ENCODE data around the gene NHERF2. TPM values are rescaled to one million over a fixed set of nuclear protein-coding genes. Genes with fewer than 3 reads are reported as not detected.

The NHERF2 gene
- total and polyA plus RNA-seq, 9 of the 15 experiments (the other 6 are each of a cell fraction or from before 2014, with no cell fraction given): 0.15 to 42.0 (median 12.5) TPM

DNA sequence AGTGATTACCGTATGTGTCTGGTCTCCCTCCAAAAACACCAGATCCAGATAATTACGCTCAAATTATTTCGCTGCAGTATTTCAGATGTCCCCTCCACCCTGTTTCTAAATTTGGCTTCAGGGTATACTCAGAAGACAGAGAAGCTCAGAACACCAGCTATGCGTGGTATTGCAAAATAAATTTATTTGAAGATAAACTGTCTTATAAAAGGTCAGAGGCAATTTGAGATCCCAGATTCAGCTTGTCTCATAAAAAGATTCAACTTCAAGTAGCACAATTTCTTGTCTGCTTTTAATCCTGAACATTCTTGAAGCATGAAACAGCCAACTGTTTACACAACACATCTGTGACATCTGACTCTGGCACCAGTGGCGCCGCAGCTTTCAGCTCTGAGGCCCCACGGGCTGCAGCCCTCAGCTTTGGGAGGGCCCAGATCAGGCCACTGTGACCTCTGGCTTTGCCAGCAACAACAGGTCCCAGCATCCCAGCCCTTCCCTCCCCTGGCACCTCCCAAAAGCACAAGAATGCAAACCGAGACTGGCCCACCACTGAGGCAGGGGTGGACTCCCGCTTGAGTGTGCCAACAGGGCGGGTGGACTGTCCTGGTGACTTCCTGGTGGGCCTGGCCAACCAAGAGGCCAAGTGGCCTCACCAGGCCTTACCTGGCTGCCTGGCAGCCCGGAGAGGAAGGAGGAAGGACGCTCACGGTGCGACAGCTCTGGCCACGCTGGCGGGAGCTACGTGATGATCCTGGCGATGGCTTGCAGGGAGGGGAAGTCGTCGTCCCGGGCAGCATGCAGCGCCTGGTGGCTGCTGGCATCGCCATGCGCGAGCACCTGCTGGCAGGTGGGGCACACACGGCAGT, 29.0 kb upstream of the NHERF2 start:
- H3K9me3 ChIP-seq (replicated peaks; ENCODE audit: control insufficient read depth, insufficient read depth, low read depth, low read length): no peaks in the 10 kb centered on the region
- H3K9ac ChIP-seq (ENCODE audit: insufficient read depth in 1 of 2, low read depth in 2 of 2, low read length in 2 of 2): peak overlapping the region in 1 of 2 experiments; percentile 13; a peak in 1 of 4 replicates
- H3K27me3 ChIP-seq (ENCODE audit: control insufficient read depth in 2 of 2, insufficient read depth in 2 of 2, low read length in 2 of 2): no peaks in the 10 kb centered on the region
- H3K79me2 ChIP-seq (ENCODE audit: control insufficient read depth, insufficient read depth, low read length): peaks cover 31% of the 10 kb centered on the region
- no peak for DNase-seq (ENCODE audit: extremely low read depth in 1 of 4, low spot score in 3 of 4)
- WGBS (ENCODE audit: insufficient coverage, low coverage, missing lambda C conversion rate): 92% methylated on average over 23 of the region's 26 CpGs
- no peaks in the 10 kb centered on the region; the same call in none of the 2 replicates for H4K20me1 ChIP-seq (replicated peaks; ENCODE audit: control insufficient read depth, insufficient read depth, low read length)
- no peak for FAIRE-seq
- peak; percentile 43 for TF ChIP-seq RBFOX2 (IDR thresholded peaks at IDR 0.05; ENCODE audit: low read depth, low read length)
- TF ChIP-seq, protein P1, sequence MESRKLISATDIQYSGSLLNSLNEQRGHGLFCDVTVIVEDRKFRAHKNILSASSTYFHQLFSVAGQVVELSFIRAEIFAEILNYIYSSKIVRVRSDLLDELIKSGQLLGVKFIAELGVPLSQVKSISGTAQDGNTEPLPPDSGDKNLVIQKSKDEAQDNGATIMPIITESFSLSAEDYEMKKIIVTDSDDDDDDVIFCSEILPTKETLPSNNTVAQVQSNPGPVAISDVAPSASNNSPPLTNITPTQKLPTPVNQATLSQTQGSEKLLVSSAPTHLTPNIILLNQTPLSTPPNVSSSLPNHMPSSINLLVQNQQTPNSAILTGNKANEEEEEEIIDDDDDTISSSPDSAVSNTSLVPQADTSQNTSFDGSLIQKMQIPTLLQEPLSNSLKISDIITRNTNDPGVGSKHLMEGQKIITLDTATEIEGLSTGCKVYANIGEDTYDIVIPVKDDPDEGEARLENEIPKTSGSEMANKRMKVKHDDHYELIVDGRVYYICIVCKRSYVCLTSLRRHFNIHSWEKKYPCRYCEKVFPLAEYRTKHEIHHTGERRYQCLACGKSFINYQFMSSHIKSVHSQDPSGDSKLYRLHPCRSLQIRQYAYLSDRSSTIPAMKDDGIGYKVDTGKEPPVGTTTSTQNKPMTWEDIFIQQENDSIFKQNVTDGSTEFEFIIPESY (CRISPR knock-in tag; IDR thresholded peaks at IDR 0.05): 0 out of 2 replicates have a peak, but pooled peaks have one; percentile 42
- TF ChIP-seq, protein P2, sequence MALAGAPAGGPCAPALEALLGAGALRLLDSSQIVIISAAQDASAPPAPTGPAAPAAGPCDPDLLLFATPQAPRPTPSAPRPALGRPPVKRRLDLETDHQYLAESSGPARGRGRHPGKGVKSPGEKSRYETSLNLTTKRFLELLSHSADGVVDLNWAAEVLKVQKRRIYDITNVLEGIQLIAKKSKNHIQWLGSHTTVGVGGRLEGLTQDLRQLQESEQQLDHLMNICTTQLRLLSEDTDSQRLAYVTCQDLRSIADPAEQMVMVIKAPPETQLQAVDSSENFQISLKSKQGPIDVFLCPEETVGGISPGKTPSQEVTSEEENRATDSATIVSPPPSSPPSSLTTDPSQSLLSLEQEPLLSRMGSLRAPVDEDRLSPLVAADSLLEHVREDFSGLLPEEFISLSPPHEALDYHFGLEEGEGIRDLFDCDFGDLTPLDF (CRISPR knock-in tag; IDR thresholded peaks at IDR 0.05): no peak
- TF ChIP-seq, protein P3, sequence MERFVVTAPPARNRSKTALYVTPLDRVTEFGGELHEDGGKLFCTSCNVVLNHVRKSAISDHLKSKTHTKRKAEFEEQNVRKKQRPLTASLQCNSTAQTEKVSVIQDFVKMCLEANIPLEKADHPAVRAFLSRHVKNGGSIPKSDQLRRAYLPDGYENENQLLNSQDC (CRISPR knock-in tag; IDR thresholded peaks at IDR 0.05): no peak
- in situ Hi-C loops (cut with MboI) (no loop called here), intact Hi-C loops (cut with micrococcal nuclease) (no loop called here)
- H3K36me3 ChIP-seq (ENCODE audit: control insufficient read depth, insufficient read depth, low read length): peaks cover 76% of the 10 kb centered on the region
- no TSS peak for BruUV-seq (replicated peaks)
- no peak for ATAC-seq
- no peaks in the 10 kb centered on the region for H3K9me1 ChIP-seq (ENCODE audit: control insufficient read depth, insufficient read depth, low read length)
- H2AFZ ChIP-seq (ENCODE audit: low read depth, low read length): no peak overlapping the region
- POLR2A ChIA-PET: interaction anchor here (0.6 to 3.8 kb wide), 8 partner anchors 11 to 158 kb away, joined by 3 to 16 read pairs (median 4); partner anchors contain the start of genes RPS2, TRAF7 and ZNF598
- CTCF ChIA-PET (ENCODE audit: low intra/inter-chr PET ratio): no interaction called here
- H3K4me2 ChIP-seq (ENCODE audit: insufficient read depth, low read length): no peak overlapping the region
- H3K27ac ChIP-seq (ENCODE audit: extremely low read depth, low read depth, low read length): no peak overlapping the region
- peaks cover 12 to 51% of the 10 kb centered on the region in 2 experiments for H3K4me1 ChIP-seq (replicated peaks in 1 of 2; ENCODE audit: control insufficient read depth in 2 of 2, insufficient read depth in 2 of 2, low read length in 2 of 2)
- H3K4me3 ChIP-seq: no peak overlapping the region

All from K562 (cell line).